ENCODE measurements around the gene ZMYM1. TPM values are rescaled to one million over a fixed set of nuclear protein-coding genes. Genes with fewer than 3 reads are reported as not detected.
A peak's percentile ranks its signal among the peaks of the same experiment; 100 is the strongest.
"Not testable (repeated sequence)": the region's sequence is repeated elsewhere in the genome, so short reads cannot be mapped to it uniquely, and the experiment has no call there.

The ZMYM1 gene
- total and polyA plus RNA-seq, 8 donors, result 16.1 to 29.8 (median 24.7) TPM

DNA sequence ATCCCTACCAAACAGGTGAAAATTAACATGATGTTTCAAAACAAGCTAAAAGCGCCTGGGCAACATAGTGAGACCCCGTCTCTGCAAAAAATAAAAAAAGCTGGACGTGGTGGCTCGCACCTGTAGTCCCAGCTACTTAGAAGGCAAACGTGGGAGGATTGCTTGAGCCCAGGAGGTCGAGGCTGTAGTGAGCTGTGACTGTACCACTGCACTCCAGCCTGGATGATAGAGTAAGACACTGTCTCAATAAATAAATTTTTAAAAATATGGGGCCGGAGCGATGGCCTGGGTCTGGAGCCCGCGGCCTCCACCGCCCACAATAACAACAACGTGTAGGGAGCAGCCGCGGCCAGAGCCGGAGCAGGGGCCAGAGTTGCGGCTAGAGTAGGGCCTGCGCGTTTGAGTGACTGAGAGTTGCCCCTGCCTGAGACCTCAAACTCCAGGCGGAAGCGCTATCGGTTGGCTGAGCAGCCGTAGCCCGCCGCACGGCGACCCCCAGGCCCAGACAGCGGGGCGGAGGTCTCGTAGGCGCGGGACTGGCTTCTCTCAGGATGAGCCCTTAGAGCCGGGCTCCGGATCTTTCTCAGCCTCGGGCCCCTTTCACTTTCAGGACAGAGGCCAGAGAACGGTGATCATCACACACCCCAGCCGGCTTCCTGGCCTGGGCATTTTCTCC is 41.4 kb downstream of the ZMYM1 start:
- Histone ChIP-seq H3K9me3 (peaks cover 0 to 5% of the 10 kb centered on the region in 2 donors), H3K4me1 (peaks cover 5 to 8% of the 10 kb centered on the region in 2 donors), H3K4me3 (peak overlapping the region; percentile 14 to 21), H3K27me3 (peaks cover 0 to 11% of the 10 kb centered on the region in 2 donors), H3K36me3 (no peaks in the 10 kb centered on the region), H3K27ac (no peak overlapping the region)
- TF ChIP-seq, protein P1, sequence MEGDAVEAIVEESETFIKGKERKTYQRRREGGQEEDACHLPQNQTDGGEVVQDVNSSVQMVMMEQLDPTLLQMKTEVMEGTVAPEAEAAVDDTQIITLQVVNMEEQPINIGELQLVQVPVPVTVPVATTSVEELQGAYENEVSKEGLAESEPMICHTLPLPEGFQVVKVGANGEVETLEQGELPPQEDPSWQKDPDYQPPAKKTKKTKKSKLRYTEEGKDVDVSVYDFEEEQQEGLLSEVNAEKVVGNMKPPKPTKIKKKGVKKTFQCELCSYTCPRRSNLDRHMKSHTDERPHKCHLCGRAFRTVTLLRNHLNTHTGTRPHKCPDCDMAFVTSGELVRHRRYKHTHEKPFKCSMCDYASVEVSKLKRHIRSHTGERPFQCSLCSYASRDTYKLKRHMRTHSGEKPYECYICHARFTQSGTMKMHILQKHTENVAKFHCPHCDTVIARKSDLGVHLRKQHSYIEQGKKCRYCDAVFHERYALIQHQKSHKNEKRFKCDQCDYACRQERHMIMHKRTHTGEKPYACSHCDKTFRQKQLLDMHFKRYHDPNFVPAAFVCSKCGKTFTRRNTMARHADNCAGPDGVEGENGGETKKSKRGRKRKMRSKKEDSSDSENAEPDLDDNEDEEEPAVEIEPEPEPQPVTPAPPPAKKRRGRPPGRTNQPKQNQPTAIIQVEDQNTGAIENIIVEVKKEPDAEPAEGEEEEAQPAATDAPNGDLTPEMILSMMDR (IDR thresholded peaks at IDR 0.05), result no peak
- intact Hi-C loops (cut with DNase I), result no loop called here
- DNase-seq (peak in 2 of 4 donors; percentile 15 to 72), ATAC-seq (peak; percentile 80)

DNA sequence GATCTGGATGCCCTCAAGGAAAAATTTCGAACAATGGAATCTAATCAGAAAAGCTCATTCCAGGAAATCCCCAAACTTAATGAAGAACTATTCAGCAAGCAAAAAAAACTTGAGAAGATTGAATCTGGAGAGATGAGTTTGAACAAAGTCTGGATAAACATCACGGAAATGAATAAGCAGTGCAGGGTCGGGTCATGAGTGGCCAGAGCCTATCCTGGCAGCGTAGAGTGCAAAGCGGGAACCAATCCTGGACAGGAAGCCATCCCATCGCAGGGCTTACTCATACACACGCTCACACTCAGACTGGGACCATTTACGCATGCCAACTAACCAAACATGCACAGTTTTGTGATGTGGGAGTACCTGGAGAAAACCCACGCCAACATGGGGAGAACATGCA is 43.1 kb downstream of the ZMYM1 start:
- Histone ChIP-seq H3K9me3 (peaks cover 0 to 20% of the 10 kb centered on the region in 2 donors), H3K27me3 (peaks cover 0 to 11% of the 10 kb centered on the region in 2 donors), H3K4me3 (no peak overlapping the region), H3K4me1 (peaks cover 5 to 8% of the 10 kb centered on the region in 2 donors), H3K36me3 (no peaks in the 10 kb centered on the region), H3K27ac (no peak overlapping the region)
- TF ChIP-seq, protein P1 (IDR thresholded peaks at IDR 0.05), result no peak
- DNase-seq (no peak), ATAC-seq (no peak)
- intact Hi-C loops (cut with DNase I), result no loop called here

DNA sequence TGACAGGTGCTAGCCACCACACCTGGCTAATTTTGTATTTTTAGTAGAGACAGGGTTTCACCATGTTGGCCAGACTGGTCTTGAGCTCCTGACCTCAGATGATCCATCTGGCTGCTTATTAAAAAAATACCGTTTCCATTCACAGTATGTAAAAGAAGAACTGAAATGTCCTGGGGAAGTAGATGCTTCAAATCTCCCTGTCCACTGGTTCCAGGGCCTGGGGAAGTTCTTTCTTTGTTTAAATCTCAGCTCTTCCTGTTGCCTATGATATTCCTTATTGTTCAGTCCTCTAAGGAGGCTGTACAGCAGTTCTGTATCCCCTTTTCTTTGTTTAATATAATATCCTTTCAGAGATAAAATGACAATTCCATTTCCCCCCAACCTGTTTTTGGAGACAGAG is 47.4 kb downstream of the ZMYM1 start:
- H3K4me1 ChIP-seq, result no peaks in the 10 kb centered on the region
- no peak for DNase-seq
- ATAC-seq, result no peak
- TF ChIP-seq, protein P1 (IDR thresholded peaks at IDR 0.05), result no peak
- H3K9me3 ChIP-seq, result peaks cover 0 to 35% of the 10 kb centered on the region in 2 donors
- H3K36me3 ChIP-seq, result no peaks in the 10 kb centered on the region
- H3K27ac ChIP-seq, result no peak overlapping the region
- intact Hi-C loops (cut with DNase I), result no loop called here
- H3K27me3 ChIP-seq, result no peaks in the 10 kb centered on the region
- H3K4me3 ChIP-seq, result no peak overlapping the region

DNA sequence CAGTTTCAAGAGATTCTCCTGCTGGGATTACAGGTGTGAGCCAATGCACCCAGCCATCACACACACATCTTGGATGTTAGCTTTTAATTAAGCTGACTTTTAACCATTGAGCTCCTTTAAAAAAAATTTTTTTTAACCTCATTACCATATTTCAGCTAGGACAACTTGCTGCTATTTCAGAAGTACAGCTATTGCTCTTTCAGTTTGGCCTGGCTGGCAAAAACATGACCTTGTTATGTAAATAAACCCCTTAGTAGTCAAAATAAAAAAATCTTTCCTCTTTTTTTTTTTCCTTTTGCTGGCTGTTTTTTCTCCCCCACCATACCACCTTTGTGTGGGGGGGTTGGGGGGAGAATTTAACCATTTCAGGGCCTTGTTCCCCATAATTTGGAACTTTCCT is 49.9 kb downstream of the ZMYM1 start:
- intact Hi-C loops (cut with DNase I), result no loop called here

DNA sequence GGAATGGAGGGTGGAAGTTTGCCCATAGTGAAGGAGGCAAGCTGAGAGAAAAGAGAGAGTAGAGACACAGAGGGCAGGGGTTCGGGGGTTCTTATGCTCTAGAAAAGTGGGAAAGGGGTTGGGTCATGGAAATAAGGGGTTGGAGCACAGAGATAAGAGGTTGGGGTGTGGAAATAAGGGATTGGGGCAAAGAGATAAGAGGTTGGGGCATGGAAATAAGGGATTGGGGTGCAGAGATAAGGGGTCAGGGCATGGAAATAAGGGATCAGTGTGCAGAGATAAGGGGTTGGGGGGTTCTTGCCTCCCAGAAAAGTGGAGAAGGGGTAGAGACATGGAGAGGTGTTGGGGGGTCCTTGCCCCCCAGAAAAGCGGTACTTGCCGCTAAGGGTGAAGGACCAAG is 57.6 kb downstream of the ZMYM1 start:
- Histone ChIP-seq H3K27ac (no peak overlapping the region), H3K4me1 (no peaks in the 10 kb centered on the region), H3K27me3 (no peaks in the 10 kb centered on the region), H3K9me3 (no peaks in the 10 kb centered on the region), H3K4me3 (no peak overlapping the region), H3K36me3 (no peaks in the 10 kb centered on the region)
- ATAC-seq, result no peak
- DNase-seq, result no peak
- intact Hi-C loops (cut with DNase I), result no loop called here
- TF ChIP-seq, protein P1 (IDR thresholded peaks at IDR 0.05), result no peak

More for the DNA sequence above, 49.9 kb downstream of the ZMYM1 start:
- H3K27me3 ChIP-seq, result no peaks in the 10 kb centered on the region
- TF ChIP-seq, protein P1 (IDR thresholded peaks at IDR 0.05), result no peak
- no peaks in the 10 kb centered on the region for H3K4me1 ChIP-seq
- no peak overlapping the region for H3K4me3 ChIP-seq
- H3K9me3 ChIP-seq, result peaks cover 0 to 35% of the 10 kb centered on the region in 2 donors
- no peak overlapping the region for H3K27ac ChIP-seq
- ATAC-seq (no peak), DNase-seq (no peak)
- no peaks in the 10 kb centered on the region for H3K36me3 ChIP-seq

DNA sequence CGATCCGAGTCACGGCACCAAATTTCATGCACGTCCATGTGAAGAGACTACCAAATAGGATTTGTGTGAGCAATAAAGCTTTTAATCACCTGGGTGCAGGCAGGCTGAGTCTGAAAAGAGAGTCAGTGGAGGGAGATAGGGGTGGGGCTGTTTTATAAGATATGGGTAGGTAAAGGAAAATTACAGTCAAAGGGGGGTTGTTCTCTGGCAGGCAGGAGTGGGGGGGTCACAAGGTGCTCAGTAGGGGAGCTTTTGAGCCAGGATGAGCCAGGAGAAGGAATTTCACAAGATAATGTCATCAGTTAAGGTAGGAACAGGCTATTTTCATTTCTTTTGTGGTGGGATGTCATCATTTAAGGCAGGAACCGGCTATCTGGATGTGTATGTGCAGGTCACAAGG is 58.4 kb downstream of the ZMYM1 start:
- DNase-seq; H3K4me1 ChIP-seq; H3K27ac ChIP-seq; H3K9me3 ChIP-seq; ATAC-seq; H3K36me3 ChIP-seq; intact Hi-C loops (cut with DNase I); H3K27me3 ChIP-seq; H3K4me3 ChIP-seq: not testable (repeated sequence)

DNA sequence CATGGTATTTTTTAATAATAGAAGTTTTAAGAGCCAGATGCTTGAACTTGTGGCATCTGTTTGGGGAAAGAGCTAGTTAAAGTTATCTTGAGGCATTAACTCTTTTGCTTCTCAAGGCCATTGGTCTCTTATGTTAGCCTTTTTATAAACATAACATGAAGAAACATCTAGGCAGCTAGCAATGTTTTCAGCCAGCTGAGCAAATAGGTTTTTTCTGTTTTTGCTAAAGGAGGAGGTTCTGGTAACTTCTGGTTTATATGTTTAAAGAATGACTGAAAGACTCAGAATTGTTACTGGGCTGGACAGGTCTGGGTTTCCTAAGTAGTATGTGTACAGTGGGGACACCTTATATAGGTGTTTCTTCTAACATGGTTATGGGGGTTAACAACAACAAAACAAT is 63.1 kb downstream of the ZMYM1 start:
- H3K27ac ChIP-seq; ATAC-seq; intact Hi-C loops (cut with DNase I): not testable (repeated sequence)

DNA sequence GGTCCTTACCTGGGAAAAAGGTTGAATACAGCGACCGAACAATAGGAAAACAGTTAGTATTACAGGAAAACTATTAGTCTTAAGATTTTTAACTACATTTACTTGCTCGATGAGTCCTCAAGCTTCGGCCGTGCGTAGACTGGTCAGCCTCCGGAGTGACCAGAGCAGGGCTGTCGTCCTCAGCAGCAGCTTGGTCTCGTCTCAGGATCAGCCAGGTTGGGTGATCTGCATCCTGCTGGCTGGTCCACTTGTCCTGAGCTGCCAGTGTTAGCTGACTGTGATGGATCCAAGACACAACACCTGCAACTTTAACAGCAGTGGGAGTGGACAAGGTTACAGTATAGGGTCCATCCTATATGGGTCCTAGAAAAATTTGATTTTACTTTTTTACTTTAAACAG is 63.5 kb downstream of the ZMYM1 start:
- intact Hi-C loops (cut with DNase I); H3K36me3 ChIP-seq; DNase-seq; H3K9me3 ChIP-seq; H3K27me3 ChIP-seq; H3K4me3 ChIP-seq; ATAC-seq; H3K4me1 ChIP-seq; H3K27ac ChIP-seq: not testable (repeated sequence)

More for the DNA sequence above, 63.1 kb downstream of the ZMYM1 start:
- H3K4me3 ChIP-seq, H3K9me3 ChIP-seq, H3K36me3 ChIP-seq, H3K27me3 ChIP-seq, H3K4me1 ChIP-seq, DNase-seq: not testable (repeated sequence)

Data from left lung (tissue), 10 donors.